HEK293 (cell line): ENCODE data around the gene NKAIN4.

Experiments used
- ZFP3 ChIP-seq: fragments of 450-650 bp; formaldehyde crosslinking; IDR thresholded peaks from 2 replicates; pipeline ENCODE4 v1.5.1; 2016; ENCODE audit warnings: low read depth, missing biosample characterization, missing genetic modification characterization
- ZNF157 ChIP-seq: fragments of 450-650 bp; formaldehyde crosslinking; IDR thresholded peaks from 2 replicates; pipeline ENCODE4 v1.5.1; 2016; ENCODE audit warnings: missing biosample characterization, missing genetic modification characterization
- ZNF174 ChIP-seq: fragments of 450-650 bp; formaldehyde crosslinking; IDR thresholded peaks from 2 replicates; pipeline ENCODE4 v1.5.0; 2017; ENCODE audit warnings: missing biosample characterization, mild to moderate bottlenecking, missing genetic modification characterization
- ZNF274 ChIP-seq, 2 experiments: fragments of 200-500 bp in 1 of 2; fragments of 450-650 bp in 1 of 2; sonication (Bioruptor generic) in 1 of 2; formaldehyde crosslinking in 1 of 2; IDR thresholded peaks; 2 replicates each; pipeline versions ENCODE4 v1.5.1 to v1.6.1; 2014 to 2016; ENCODE audit warnings: borderline replicate concordance in 1 of 2, inconsistent platforms in 1 of 2, low read length in 1 of 2, missing biosample characterization in 1 of 2, missing genetic modification characterization in 1 of 2
- ZSCAN16 ChIP-seq: fragments of 450-650 bp; formaldehyde crosslinking; IDR thresholded peaks from 2 replicates; pipeline ENCODE4 v1.5.1; 2016; ENCODE audit warnings: missing biosample characterization, missing genetic modification characterization
- TF ChIP-seq, protein P1 (sequence below): fragments of 450-650 bp; formaldehyde crosslinking; IDR thresholded peaks from 2 replicates; pipeline ENCODE4 v1.5.1; 2016; ENCODE audit warnings: missing biosample characterization, missing genetic modification characterization
- TF ChIP-seq, protein P2 (sequence below): fragments of 450-650 bp; formaldehyde crosslinking; IDR thresholded peaks from 2 replicates; pipeline ENCODE4 v1.5.1; 2016; ENCODE audit warnings: missing biosample characterization, missing genetic modification characterization
- TF ChIP-seq, protein P3 (sequence below): fragments of 450-650 bp; formaldehyde crosslinking; IDR thresholded peaks from 2 replicates; pipeline ENCODE4 v1.5.1; 2016; ENCODE audit warnings: missing biosample characterization, missing genetic modification characterization

DNA sequence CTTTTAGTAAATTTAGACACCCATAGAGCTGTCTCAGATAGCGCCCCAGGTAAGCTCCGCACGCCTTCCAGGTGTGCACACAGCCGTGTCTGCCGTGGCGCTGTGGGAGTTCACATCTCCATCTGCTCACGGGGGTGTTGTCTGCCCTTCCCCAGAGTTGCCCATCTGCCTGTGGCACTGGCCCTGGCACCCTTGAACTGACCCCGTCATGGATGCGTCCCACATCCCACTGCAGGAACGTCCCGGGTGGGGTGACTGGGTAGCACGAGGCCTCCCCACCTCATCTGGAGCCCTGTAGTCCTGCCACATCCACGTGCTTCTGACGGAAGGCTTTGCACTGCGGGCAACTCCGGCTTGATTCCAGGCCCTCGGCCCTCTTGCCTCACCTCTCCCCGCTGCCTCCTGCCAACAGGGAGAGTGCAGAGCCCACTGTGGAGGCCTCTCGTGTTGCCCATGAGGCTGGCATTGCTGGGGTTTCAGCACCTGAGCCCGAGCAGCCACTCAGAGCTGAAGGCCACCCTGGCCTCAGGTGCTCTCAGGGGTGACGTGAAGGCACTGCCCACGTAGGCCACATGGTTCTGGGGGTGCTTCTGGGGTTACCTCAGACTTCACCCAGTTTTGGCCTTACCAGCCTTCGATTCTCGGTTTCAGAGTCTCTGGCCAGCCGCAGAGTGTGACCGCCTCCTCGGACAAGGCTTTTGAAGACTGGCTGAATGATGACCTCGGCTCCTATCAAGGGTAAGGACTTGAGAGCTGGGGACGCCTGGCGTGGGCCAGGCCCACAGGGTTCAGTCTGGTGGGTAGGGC lies 23.4 kb upstream of the NKAIN4 start:
- TF ChIP-seq ZNF157 (tag by site-specific recombination) (no peak), ZSCAN16 (tag by site-specific recombination) (no peak), ZFP3 (tag by site-specific recombination) (no peak), ZNF274 (IDR thresholded peaks at IDR 0.05; ENCODE audit: low read length) (no peak), ZNF274 (tag by site-specific recombination; IDR thresholded peaks at IDR 0.05; ENCODE audit: borderline replicate concordance) (no peak), ZNF174 (tag by site-specific recombination) (no peak)
- TF ChIP-seq, protein P1, sequence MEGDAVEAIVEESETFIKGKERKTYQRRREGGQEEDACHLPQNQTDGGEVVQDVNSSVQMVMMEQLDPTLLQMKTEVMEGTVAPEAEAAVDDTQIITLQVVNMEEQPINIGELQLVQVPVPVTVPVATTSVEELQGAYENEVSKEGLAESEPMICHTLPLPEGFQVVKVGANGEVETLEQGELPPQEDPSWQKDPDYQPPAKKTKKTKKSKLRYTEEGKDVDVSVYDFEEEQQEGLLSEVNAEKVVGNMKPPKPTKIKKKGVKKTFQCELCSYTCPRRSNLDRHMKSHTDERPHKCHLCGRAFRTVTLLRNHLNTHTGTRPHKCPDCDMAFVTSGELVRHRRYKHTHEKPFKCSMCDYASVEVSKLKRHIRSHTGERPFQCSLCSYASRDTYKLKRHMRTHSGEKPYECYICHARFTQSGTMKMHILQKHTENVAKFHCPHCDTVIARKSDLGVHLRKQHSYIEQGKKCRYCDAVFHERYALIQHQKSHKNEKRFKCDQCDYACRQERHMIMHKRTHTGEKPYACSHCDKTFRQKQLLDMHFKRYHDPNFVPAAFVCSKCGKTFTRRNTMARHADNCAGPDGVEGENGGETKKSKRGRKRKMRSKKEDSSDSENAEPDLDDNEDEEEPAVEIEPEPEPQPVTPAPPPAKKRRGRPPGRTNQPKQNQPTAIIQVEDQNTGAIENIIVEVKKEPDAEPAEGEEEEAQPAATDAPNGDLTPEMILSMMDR, result no peak
- TF ChIP-seq, protein P2, sequence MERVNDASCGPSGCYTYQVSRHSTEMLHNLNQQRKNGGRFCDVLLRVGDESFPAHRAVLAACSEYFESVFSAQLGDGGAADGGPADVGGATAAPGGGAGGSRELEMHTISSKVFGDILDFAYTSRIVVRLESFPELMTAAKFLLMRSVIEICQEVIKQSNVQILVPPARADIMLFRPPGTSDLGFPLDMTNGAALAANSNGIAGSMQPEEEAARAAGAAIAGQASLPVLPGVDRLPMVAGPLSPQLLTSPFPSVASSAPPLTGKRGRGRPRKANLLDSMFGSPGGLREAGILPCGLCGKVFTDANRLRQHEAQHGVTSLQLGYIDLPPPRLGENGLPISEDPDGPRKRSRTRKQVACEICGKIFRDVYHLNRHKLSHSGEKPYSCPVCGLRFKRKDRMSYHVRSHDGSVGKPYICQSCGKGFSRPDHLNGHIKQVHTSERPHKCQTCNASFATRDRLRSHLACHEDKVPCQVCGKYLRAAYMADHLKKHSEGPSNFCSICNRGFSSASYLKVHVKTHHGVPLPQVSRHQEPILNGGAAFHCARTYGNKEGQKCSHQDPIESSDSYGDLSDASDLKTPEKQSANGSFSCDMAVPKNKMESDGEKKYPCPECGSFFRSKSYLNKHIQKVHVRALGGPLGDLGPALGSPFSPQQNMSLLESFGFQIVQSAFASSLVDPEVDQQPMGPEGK (tag by site-specific recombination), result no peak
- TF ChIP-seq, protein P3, sequence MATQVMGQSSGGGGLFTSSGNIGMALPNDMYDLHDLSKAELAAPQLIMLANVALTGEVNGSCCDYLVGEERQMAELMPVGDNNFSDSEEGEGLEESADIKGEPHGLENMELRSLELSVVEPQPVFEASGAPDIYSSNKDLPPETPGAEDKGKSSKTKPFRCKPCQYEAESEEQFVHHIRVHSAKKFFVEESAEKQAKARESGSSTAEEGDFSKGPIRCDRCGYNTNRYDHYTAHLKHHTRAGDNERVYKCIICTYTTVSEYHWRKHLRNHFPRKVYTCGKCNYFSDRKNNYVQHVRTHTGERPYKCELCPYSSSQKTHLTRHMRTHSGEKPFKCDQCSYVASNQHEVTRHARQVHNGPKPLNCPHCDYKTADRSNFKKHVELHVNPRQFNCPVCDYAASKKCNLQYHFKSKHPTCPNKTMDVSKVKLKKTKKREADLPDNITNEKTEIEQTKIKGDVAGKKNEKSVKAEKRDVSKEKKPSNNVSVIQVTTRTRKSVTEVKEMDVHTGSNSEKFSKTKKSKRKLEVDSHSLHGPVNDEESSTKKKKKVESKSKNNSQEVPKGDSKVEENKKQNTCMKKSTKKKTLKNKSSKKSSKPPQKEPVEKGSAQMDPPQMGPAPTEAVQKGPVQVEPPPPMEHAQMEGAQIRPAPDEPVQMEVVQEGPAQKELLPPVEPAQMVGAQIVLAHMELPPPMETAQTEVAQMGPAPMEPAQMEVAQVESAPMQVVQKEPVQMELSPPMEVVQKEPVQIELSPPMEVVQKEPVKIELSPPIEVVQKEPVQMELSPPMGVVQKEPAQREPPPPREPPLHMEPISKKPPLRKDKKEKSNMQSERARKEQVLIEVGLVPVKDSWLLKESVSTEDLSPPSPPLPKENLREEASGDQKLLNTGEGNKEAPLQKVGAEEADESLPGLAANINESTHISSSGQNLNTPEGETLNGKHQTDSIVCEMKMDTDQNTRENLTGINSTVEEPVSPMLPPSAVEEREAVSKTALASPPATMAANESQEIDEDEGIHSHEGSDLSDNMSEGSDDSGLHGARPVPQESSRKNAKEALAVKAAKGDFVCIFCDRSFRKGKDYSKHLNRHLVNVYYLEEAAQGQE (tag by site-specific recombination), result no peak
